ENCODE results near the gene RTF1.
"Not testable (repeated sequence)": the region's sequence is repeated elsewhere in the genome, so short reads cannot be mapped to it uniquely, and the experiment has no call there.

RTF1 gene

GRCh38 chr15:41438206-41438605, 21.3 kb downstream of the RTF1 start:
- DNase-seq, result no peak

- DNase-seq, result not testable (repeated sequence)
Measured at GRCh38 chr15:41438745-41439144, 21.9 kb downstream of the RTF1 start.

GRCh38 chr15:41443275-41443674, 26.4 kb downstream of the RTF1 start:
- no peak for DNase-seq

GRCh38 chr15:41445399-41445798, 28.5 kb downstream of the RTF1 start:
- no peak for DNase-seq

- no peak for DNase-seq
Measured at GRCh38 chr15:41462084-41462795, 45.3 kb downstream of the RTF1 start.

- DNase-seq, result no peak
Measured at GRCh38 chr15:41464889-41465580, 48.1 kb downstream of the RTF1 start.

GRCh38 chr15:41465822-41466421, 49.0 kb downstream of the RTF1 start:
- DNase-seq, result no peak

- no peak for DNase-seq
Measured at GRCh38 chr15:41466711-41467110, 49.8 kb downstream of the RTF1 start.

GRCh38 chr15:41469644-41470043, 52.7 kb downstream of the RTF1 start:
- DNase-seq, result not testable (repeated sequence)

- no peak for DNase-seq
Measured at GRCh38 chr15:41473418-41473817, 56.5 kb downstream of the RTF1 start.

- no peak for DNase-seq
Measured at GRCh38 chr15:41474436-41474835, 57.5 kb downstream of the RTF1 start.

GRCh38 chr15:41474941-41475340, 58.0 kb downstream of the RTF1 start:
- no peak for DNase-seq

GRCh38 chr15:41476416-41477048, 59.6 kb downstream of the RTF1 start:
- no peak for DNase-seq

GRCh38 chr15:41480396-41481140, 63.7 kb downstream of the RTF1 start:
- no peak for DNase-seq

GRCh38 chr15:41482110-41482877, 65.4 kb downstream of the RTF1 start:
- no peak for DNase-seq

GRCh38 chr15:41483115-41483514, 66.2 kb downstream of the RTF1 start:
- no peak for DNase-seq

GRCh38 chr15:41483519-41483918, 66.6 kb downstream of the RTF1 start:
- DNase-seq, result no peak

- no peak for DNase-seq
Measured at GRCh38 chr15:41484937-41485625, 68.2 kb downstream of the RTF1 start.

- no peak for DNase-seq
Measured at GRCh38 chr15:41486286-41486685, 69.4 kb downstream of the RTF1 start.

- no peak for DNase-seq
Measured at GRCh38 chr15:41487381-41487780, 70.5 kb downstream of the RTF1 start.

- DNase-seq, result no peak
Measured at GRCh38 chr15:41487802-41488201, 70.9 kb downstream of the RTF1 start.

GRCh38 chr15:41489641-41490040, 72.7 kb downstream of the RTF1 start:
- DNase-seq, result no peak
